Activated CD8-positive, alpha-beta memory T cell treated with anti-CD3 and anti-CD28 coated beads, Interleukin-2, amount 50 U/mL, for 48 hours (primary cell): ENCODE data around the gene APOA5.

Experiments used
- DNase-seq: peaks from one replicate; pipeline ENCODE4 v3.0.0-alpha.2; 2020

Gene APOA5

DNA sequence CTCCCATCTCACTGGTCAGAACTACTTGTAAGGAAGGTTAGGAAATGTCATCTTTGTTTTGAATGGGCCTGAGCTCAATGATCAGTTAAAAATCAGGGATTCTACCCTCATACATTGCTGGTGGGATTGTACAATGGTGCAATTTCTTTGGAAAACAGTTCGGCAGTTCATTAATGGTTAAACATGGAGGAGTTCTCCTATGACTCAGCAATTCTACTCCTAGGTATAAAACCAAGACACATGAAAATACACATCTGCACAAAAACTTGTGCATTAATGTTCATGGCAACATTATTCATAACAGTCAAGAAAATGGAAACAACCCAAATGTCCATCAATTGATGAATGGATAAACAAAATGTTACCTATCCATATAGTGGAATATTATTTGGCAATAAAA lies 4.9 kb upstream of the APOA5 start:
- no peak for DNase-seq

DNA sequence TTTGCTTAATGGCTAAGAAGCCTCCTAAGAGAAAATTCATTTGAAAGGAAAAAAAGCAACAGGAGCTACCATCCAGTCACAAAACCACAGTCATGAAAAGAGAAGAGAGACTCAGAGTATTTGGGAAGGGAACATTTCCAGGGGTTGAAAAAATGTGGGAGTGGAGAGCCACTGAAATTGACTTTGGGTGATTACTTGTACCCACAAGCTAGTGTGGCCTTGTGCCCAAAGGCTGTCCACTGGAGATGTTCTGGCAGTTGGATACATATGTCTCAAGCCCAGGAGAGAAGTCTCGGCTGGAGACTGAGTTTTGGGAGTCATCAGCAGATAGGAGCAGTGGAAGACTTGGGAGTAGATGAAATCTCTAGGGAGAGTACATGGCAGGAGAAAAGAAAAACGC lies 3.2 kb upstream of the APOA5 start:
- DNase-seq = no peak

DNA sequence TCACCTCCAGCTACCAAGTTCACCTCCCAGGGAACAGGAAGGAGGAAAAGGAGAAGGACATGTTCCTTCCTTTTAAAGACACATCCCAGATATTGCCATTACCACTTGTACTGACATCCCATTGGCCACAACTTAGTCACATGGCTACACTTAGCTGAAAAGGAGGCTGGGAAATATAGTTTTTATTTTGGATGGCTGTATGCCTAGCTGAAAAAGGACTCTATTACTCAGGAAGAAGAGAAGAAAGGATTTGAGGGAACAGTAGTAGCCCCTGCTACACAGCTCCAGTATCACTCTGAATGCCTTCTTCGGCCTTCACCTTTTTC lies 2.1 kb upstream of the APOA5 start:
- DNase-seq = no peak

DNA sequence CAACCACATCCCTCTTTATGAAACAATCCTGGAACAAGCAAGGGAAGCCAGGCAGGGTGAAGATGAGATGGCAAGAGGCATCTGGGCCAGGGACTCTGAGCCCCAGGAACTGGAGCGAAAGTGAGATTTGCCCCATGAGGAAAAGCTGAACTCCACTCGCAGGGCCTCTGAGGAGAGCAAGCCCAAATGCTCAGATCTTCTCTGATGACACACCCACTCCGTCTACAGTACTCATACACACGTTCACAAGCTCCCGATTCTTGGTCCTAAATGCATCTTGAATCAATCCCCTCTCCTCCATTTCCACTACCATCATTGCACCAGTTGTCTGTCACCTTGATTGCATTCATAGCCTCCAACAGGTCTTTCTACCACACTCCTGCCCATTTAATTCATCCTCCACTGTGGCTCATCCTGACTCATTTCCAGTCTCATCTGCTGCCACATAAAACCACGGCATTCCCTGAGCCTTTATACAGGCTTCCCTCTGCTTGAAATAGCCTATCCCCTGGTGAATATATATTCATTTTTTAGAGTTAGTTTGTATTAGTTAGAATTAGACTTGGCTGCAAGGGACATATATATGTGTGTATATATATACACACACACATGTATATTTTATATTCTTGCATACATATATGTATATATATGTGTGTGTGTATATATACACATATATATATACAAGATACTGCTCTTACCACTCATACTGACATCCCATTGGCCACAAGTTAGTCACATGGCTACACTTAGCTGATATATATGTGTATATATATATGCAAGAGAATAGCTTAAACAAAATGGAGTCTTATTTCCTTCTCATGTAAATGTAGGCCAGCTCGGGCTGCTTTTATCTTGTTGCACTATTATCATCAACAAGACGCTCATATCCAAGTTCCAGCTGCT lies 1.4 kb upstream of the APOA5 start:
- DNase-seq = no peak

DNA sequence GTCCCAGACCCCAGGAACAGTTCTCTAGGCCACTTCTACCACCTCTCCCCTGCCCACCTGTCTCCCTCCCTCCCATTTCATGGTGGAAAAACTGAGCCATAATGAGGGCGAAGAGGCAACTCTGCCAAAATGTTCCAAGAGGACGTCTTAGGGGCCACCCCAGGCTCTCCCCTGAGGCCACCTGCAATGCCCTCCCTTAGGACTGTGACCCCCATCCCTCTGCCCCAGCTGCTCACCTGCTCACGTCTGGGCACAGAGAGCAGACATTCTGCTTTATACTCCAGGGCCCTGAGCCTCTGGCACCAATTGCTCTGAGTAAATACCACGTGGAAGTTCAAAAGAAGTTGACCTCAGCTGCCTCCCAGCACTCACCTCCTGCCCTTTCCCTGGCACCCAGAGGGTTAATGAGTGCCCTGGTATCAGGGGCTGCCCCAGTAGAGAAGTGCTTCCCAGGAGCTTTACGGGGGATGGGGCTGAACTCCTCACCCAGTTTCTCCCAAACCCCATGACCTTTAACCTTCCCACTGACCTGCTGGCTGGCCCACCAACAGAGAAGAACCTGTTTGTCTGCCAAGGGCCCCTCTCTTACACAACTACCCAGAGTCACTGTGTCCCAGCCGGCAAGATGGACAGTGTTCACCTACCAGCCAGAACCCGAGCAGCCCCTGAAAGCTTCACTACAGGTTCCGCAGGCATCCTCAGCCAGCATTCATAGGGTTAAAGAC lies 627 bp upstream of the APOA5 start:
- DNase-seq = no peak

DNA sequence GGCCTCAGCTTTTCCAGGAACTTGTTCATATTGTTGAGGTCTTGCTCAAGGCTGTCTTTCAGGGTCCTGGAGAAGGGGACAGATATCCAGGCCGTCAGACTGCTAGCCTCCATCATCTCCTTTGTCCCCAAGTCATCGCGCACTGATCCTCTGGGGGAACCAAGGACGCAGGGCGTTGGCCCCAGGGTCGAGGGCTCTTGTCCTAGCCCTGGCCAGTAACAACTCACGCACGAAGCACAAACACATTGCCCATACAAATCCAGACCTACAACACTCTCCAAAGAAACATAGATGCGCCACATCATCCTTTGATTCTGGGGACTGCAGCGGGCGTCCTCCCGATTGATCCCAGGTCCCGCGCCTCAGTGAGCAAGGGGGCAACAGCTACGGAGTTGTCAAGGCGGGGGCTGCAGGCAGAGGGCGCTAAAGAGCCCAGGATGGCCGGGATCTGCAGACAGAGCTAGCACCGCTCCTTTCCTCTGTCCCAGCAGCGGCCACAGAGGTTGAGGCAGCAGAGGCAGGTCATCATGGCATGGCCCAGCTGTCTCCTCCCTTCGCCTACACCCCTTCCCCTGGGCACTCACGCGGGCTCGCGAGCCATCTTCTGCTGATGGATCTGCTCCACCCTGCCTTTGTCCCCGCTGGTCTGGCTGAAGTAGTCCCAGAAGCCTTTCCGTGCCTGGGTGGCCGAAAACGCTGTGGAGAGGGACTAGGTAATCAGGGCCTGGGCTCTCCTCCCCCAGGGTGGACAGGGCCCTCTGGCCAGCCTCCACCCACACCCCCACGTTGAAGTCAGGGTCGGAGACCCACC lies 472 bp downstream of the APOA5 start:
- peak; percentile 93 for DNase-seq

DNA sequence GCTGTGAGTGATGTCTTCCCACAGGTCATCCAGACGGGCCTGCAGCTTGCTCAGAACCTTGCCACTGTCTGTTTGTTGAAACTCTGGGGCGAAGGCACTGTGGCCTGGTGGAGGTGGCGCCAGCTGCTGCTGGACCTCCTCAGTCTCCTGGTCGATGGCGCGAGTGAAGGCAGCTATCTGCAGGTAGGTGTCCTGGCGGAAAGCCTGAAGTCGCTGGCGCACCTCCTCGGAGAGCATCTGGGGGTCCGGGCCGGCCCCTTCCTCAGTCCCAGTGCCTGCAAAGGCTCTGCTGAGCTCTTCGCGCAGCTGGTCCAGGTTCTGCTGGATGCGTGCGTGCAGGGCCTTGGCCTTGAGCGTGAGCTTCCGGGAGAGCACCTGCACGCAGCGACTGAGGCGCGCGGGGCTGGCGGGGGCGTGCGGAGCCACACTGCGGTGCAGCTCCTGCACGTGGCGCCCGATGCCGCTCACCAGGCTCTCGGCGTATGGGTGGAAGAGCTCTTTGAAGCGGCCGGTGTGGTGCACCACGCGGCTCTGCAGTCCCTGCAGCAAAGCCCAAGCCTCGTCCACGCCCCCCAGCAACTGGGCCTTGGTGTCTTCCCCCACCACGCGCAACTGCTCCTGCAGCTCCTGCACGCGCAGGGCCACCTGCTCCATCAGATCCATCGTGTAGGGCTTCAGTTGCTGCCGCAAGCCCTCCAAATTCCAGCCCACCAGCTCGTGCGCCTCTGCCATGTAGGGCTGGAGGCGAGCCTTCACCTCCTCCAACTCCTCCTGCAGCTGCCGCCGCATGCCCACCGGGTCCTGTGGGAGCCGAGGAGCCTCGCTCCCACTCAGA lies 1.3 kb downstream of the APOA5 start:
- DNase-seq = no peak

DNA sequence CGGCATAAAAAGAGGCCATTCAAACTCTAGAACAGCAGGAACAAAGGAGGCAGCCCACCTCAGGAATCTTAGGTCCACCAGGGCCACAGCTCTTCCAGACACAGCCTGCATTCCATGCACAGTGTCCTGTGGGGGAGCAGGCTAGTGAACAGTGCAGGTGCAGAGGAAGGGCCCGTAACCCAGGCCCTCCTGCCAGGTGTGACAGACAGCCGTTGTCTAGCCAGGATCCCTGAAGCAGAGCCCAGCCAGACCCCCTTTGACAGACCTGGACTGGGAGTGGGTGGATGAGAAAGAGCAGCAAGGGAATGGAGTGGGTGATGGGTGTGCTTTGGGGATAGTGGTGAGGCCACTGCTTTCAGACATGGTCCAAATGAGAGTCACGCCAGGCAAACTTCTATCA lies 2.7 kb downstream of the APOA5 start:
- no peak for DNase-seq

DNA sequence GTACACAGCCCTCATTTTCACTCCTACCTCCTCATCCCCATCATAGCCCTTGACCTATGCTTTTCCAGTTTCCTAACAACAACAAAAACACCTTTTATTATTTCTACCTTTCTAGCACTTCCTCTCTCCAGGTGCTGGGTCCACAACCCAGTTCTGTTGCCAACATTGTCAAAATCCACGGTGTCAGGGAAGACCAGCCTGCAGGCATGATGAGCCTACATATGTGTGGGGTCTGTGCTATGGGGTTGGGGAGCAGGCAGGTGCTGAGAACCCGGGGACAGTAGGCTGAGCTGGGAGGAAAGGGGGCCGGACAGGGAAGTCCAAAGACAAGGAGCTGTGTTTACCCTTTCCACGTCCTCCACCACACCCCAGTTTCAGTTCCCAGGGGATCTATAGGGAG lies 3.1 kb downstream of the APOA5 start:
- no peak for DNase-seq

DNA sequence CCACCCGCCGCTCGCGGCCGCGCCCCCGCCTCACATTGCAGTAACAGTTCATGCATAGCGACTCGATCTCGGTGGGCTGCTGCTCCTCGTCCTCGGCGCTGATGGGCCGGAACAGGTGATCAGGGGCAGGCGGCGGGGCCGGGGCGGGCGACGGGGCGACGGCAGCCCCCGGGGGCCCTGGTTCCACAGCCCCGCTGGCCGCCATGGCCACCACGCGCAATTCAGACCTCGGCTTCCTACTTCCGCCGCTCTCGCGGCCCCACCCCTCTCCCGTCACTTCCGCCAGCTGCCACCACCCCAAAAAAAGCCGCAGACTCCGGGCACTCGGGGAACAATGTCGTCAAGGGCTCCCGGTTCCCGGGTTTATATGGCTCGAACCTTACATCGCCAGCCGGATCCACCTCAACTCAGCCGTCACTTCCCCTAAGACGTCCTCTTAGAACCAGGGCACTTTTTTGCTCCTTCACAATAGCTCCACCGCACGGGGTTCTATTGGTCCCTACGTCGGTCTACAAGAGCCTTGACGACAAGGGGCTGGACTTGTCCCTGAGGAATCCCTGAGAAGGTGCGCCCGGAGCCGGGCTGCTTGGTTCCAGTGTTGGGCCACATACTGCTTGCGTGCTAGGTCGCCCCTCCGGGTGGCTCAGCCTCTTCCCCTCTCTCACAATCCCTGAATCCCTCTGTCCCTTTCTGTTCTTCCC lies 3.7 kb downstream of the APOA5 start, which contains the start of gene ZPR1:
TSS of gene ZPR1 (minus strand) at position 238 of the 701 bp plus-strand sequence. CDS start at position 205, 33 bp downstream.
- peak; percentile 91 for DNase-seq

DNA sequence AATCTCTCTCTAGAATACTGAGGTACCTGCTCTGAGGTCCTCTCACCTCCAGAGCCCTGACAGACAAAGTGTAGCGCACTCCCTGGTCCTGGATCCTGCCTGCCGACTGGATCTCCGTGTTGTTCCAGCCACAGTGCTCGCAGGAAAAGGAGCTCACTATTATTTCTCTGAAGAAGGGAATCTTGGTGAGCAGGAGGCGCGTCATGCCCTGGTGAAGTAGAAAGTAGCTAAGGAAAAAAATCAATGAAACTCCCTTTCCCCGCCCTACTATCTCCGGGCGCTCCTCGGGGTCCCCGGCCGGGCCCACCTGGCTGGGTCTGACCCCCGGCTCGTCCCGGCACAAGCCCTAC lies 4.3 kb downstream of the APOA5 start:
- no peak for DNase-seq

DNA sequence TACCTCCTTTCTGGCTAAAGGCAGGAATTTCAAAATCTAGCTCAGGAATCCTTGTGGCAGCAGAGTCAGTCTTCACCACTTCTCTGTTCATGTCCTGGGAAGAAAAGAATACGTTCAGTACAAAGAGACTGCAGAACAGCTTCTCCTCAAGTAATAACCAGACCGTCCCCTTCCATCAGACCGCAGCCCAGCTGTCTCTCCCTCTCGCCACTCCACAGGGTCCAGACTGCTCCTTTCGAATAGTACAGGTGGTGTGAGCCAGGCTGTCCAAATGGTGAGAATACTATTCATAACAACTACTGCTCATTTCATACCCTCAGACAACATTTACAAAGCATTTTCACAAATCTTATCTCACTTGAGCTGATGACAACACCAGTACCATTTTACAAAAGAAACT lies 4.7 kb downstream of the APOA5 start:
- no peak for DNase-seq

DNA sequence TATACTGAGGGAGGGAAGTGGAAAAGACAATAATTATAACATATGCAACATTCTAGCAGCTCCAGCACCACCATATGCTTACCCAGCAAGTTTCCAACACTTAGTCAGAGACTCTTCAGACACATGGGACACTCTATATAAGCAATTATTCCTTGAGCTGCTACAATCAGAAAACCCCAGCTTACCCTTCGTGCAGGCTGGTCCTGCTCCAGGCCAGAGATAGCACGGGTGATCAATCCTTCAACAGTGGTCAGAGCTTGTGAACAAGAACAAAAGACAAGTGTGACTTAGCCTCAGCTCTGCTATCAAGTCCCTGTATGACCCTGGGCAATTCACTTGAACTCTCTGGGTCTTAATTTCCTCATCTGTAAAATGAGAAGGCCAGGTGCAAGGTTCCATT lies 5.4 kb downstream of the APOA5 start:
- DNase-seq = no peak

DNA sequence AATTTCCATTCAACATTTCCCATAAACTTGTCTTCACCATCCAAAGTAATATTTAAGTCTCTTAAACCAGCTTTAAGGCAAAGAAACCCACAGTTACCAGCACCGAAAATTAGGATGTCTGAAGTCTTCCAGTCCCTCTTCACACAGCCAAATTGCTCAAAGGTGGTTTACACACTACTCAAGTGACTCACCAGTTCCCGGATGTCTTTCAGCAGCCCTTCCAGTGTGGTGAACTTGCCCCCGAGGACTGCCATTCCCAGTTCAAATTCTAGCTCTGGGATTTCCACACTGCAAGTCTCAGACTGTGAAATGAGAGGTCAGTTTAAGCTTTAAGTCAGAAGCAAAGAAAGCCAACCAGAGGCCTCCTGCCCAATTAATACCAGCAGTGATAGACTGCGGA lies 9.0 kb downstream of the APOA5 start:
- DNase-seq = no peak

DNA sequence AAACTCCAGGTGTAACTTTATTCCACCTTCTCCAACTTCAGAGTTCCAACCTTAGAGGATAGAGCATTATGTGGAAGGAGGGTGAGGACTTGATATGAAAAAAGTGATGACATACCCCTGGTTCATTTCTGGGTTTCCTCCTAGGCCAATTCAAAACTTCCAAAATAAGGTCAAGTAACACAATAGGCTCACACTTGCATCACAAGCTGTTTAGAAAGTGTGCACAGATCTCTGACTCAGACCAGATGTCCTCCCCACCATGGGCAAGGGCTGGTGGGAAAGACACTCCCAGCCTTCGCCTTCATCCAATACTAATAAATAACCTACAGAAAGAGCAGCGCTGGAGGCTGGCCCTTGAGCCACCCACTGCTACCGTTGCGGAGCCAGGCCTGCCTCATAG lies 13.1 kb downstream of the APOA5 start:
- DNase-seq = no peak

DNA sequence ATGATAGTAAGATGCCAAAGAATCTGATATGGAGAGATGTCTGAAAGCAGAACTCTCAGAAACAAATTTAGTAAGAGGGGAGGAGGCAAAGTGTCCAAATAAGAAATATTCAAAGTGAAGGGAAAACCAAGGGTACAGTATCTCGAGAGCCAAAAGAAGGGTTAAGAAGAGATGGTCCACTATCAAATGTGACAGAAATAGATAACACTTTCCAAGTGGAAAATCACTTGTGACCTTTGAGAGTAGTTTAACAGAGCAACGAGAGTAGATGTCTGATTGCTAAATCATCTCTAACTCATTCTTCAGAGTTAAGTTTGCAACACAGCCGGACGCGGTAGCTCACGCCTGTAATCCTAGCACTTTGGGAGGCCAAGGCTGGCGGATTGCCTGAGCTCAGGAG lies 14.6 kb downstream of the APOA5 start:
- no peak for DNase-seq

DNA sequence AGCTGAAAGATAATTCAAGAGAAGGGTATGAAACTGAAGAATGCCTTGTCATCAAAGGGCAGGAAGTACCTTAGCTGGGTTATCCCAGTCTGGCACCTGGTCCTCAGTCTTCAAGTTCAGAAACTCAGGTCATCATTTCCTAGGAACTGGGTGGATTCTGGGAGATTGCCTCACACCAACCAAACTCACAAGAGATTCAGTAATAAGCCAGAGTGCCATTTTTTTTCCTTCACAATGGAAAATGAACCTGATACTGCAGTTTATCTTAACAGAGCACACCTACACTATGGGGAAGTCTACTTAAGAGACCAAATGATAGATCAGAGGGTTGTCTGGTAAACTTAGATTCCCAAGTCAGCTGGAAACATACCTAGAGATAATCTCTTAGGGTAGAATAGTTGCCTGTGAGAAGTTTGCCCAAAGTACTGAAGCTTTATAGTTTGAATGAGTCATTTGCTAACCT lies 15.1 kb downstream of the APOA5 start:
- DNase-seq = no peak

DNA sequence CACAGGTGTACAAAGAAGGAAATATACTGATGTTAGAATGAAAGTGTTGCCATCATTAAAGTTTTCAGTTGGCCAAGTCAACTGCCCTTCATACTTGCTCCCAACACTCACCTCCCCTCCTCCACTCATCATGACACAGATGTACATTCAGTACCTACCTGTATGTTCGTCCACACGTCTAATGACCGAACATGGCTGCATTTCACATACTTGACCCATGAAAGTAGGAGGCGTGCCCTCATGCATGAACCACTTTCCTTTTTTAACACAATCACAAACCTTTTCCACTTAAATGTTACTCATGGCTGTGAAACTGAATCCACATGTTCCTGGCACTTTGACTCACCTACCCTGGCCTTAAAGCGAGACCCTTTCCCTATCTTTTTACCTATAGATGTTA lies 15.7 kb downstream of the APOA5 start:
- no peak for DNase-seq

DNA sequence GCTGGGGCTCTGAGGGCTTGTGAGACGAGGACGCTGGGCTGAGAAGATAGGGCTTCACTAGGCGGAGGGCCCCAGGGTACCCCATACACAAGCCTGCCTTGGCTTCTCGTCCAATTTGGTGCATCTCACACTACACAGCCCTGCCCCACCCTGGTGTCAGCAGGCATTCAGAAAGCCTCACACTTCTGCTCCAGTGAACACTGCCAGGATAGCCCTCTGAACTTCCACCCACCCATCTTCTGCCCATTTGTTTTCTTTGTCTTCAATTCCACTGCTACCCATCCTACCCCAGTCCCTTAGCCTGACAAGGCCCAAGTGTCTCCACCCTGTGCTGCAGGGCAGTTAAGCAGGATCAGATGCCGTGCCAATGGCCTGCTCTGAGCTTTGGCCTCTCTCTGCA lies 17.0 kb downstream of the APOA5 start:
- no peak for DNase-seq

DNA sequence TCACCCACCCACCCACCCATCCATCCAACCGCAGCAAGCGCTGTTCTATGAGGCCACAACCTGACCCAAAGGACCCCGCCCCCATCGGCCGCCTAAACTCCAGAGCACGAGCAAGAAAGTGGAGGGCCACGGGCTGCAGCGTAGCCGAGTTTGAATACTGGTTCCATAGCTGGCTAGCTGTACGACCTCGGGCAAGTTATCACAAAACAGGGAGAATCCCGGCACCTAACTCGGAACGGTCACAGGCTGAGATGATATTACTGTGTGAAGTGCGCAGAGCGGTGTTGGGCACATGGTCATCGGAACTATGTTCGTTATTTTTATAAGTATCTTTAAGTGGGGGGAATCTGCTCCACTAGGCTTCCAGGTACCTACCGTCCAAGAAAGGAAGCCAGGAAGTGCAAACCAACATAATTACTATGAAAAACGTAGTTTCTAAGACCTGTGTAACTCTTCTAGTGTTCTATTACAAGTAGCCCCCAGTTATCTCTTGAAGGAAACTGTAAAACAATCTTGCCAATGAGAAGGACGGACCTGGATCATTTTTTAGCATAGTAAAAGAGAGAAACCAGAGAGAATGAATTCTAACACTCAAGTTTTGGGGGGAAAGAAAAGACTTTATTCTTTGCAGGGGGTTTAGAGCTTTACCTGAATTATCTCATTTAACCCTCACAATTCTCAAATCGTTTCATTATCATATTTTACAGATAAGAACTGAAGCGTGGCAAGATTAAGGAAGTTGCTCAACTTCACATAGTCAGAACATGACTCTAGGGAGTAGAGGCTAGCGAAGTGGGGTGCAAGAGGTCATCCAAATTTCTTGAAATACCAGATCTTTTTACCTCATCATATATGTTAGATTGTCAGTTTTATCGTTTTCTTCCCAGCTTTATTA lies 18.2 kb downstream of the APOA5 start:
- no peak for DNase-seq
